ENCODE results near the gene OR6X1. TPM values are rescaled to one million over a fixed set of nuclear protein-coding genes. Genes with fewer than 3 reads are reported as not detected.

Gene OR6X1
- total RNA-seq, 2 donors from 2014 or later: not detected

DNA sequence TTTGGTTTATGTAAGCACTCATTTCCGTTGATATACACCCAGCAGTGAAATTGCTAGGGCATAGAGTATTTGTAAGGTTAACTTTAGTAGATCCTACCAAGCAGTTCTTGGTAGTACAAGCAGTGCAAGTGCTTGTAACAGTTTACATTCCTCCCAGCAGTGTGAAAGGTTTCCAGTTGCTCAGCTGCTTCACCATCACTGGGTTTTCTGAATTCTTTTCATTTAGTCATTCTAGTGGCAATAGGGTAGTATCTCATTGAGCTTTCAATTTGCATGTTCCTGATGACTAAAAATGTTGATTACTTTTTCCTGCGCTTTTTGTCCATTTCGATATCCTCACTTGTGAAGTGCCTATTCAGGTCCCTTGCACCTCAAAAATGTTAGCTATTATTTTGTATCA, 47.1 kb downstream of the OR6X1 start:
- ATAC-seq (no peak), DNase-seq (no peak)
- intact Hi-C loops (cut with DNase I): loop anchor here (1.0 to 5.0 kb wide), 3 partner anchors 65 to 125 kb away; no protein-coding TSS in a partner anchor

DNA sequence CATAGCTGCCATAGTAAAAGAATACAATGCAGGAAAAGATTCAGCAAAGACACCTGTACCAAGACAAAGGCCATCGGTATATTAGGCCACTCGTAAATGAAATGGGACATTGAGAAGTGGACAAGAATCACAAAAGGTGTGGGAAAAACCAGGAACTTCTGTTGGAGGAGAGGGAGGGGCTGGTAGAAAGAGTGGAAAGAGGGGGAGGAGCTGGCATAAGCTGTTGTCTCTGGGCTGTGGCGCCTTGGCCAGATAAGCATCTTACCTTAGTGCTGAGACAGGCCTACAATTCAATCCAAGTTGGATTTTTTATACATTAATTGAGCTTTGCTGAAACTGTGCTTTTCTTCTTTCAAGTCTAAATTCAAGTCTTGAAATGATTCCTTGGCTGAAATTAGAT, 50.0 kb downstream of the OR6X1 start:
- no peak for DNase-seq
- intact Hi-C loops (cut with DNase I): no loop called here
- ATAC-seq: no peak

Other genes with a start within 250 kb of the OR6X1 start
- 1 to 10 TPM; 1.2 TPM for gene SCN3B, start 99.9 kb downstream of the OR6X1 start, total RNA-seq
- gene ZNF202, start 12.9 kb downstream of the OR6X1 start, total RNA-seq: 1 to 10 TPM; 4.5 to 5.2 TPM
- not detected for gene OR6M1, start 51.8 kb upstream of the OR6X1 start, total RNA-seq
- gene TMEM225, start 131.2 kb upstream of the OR6X1 start, total RNA-seq: not detected
- gene OR8D4, start 147.6 kb upstream of the OR6X1 start, total RNA-seq: under 1 TPM in 1 of 2 donors, not detected in 1; 0.37 TPM
- gene OR4D5, start 185.1 kb upstream of the OR6X1 start, total RNA-seq: under 1 TPM in 1 of 2 donors, not detected in 1; 0.24 TPM
- gene OR6T1, start 189.3 kb upstream of the OR6X1 start, total RNA-seq: not detected
- gene OR10S1, start 223.3 kb upstream of the OR6X1 start, total RNA-seq: not detected
- gene OR10G6, start 240.6 kb upstream of the OR6X1 start, total RNA-seq: not detected